Neural progenitor cell (in vitro differentiated cells): ENCODE results near the gene INPP5J.

ENCODE experiments used
- EZH2 ChIP-seq: fragments of 200-600 bp; sonication (generic); IDR thresholded peaks from 2 replicates; pipeline ENCODE4 v1.6.1; 2017; ENCODE audit warnings: antibody characterized with exemption, mild to moderate bottlenecking, moderate library complexity
- TF ChIP-seq, protein P1 (sequence below): fragments of 200-600 bp; sonication (generic); IDR thresholded peaks from 2 replicates; pipeline ENCODE4 v1.5.1; 2017; ENCODE audit warnings: antibody characterized with exemption, mild to moderate bottlenecking

DNA sequence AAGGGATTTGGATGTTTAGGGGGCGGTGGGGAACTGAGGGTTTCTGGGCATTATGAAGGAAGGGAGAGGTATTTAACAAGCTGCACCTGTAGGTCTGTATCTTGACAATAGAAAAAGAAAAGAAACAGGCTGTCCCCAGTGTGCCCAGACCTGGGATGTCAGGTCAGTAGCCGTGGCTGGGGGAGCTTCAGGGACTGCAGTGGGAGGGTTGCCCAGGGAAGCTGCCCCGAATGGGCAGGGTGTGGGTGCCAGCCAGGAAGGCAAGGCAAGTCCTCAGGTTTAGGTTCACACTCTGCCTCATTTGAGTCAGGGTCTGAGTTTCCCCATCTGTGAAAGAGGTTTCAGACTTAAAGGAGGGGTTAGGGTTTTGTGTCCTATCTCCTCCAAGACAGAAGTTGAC, 1.5 kb downstream of the INPP5J start:
- TF ChIP-seq, protein P1, sequence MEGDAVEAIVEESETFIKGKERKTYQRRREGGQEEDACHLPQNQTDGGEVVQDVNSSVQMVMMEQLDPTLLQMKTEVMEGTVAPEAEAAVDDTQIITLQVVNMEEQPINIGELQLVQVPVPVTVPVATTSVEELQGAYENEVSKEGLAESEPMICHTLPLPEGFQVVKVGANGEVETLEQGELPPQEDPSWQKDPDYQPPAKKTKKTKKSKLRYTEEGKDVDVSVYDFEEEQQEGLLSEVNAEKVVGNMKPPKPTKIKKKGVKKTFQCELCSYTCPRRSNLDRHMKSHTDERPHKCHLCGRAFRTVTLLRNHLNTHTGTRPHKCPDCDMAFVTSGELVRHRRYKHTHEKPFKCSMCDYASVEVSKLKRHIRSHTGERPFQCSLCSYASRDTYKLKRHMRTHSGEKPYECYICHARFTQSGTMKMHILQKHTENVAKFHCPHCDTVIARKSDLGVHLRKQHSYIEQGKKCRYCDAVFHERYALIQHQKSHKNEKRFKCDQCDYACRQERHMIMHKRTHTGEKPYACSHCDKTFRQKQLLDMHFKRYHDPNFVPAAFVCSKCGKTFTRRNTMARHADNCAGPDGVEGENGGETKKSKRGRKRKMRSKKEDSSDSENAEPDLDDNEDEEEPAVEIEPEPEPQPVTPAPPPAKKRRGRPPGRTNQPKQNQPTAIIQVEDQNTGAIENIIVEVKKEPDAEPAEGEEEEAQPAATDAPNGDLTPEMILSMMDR = no peak
- no peak for TF ChIP-seq EZH2
